A549 (cell line): ENCODE measurements around the gene COPS9.

Source experiments
- BHLHE40 ChIP-seq: IDR thresholded peaks from 2 replicates; pipeline ENCODE4 v1.6.1; 2012; ENCODE audit warnings: low read depth, low read length, inconsistent platforms
- CEBPB ChIP-seq, 2 experiments: fragments of >200 bp in 1 of 2; sonication (Bioruptor Twin) in 1 of 2; formaldehyde crosslinking in 1 of 2; IDR thresholded peaks; 2 replicates each; pipeline ENCODE4 v1.6.1; 2012 to 2016
- CTCF ChIP-seq: fragments of >200 bp; sonication (Bioruptor Twin); formaldehyde crosslinking; IDR thresholded peaks from 3 replicates; pipeline ENCODE4 v1.5.1; 2016
- HDAC2 ChIP-seq: fragments of 200-600 bp; sonication (generic); IDR thresholded peaks from 2 replicates; pipeline ENCODE4 v1.6.1; 2016
- HMGXB4 ChIP-seq: fragments of 250-450 bp; sonication (Bioruptor Pico); IDR thresholded peaks from 2 replicates; pipeline ENCODE4 v1.5.0; 2021; ENCODE audit warnings: mild to moderate bottlenecking, moderate library complexity, borderline replicate concordance
- RAD21 ChIP-seq, 2 experiments: fragments of >200 bp in 1 of 2; sonication (Bioruptor Twin) in 1 of 2; formaldehyde crosslinking in 1 of 2; IDR thresholded peaks in 1 of 2; conservative IDR thresholded peaks in 1 of 2; 2 replicates in 1 of 2; 3 replicates in 1 of 2; pipeline ENCODE4 v1.6.1; 2012 to 2018; ENCODE audit warnings: inconsistent platforms in 1 of 2
- REST ChIP-seq: fragments of 200-600 bp; sonication (generic); IDR thresholded peaks from 2 replicates; pipeline ENCODE4 v1.6.1; 2016; ENCODE audit warnings: antibody characterized with exemption, mild to moderate bottlenecking, moderate library complexity
- SMC3 ChIP-seq: fragments of >200 bp; sonication (Bioruptor Twin); formaldehyde crosslinking; IDR thresholded peaks from 3 replicates; pipeline ENCODE4 v1.6.1; 2018; ENCODE audit warnings: inconsistent platforms
- ZC3H11A ChIP-seq: fragments of 450-650 bp; IDR thresholded peaks from 2 replicates; pipeline ENCODE4 v1.6.1; 2014; ENCODE audit warnings: antibody characterized with exemption, mild to moderate bottlenecking
- ZFP36 ChIP-seq: fragments of 450-650 bp; IDR thresholded peaks from 2 replicates; pipeline ENCODE4 v1.6.1; 2014; ENCODE audit warnings: borderline replicate concordance; ENCODE audit not compliant: partially characterized antibody

- TF ChIP-seq CEBPB (IDR thresholded peaks at IDR 0.05) (no peak), CTCF (no peak), RAD21 (conservative IDR thresholded peaks at IDR 0.05 in 1 of 2, IDR thresholded peaks at IDR 0.05 in 1 of 2) (no peak), HMGXB4 (CRISPR knock-in tag) (no peak), HDAC2 (no peak), ZFP36 (no peak), REST (no peak), ZC3H11A (no peak), SMC3 (no peak), BHLHE40 (no peak)
Measured at GRCh38 chr2:240182001-240182400, 45.9 kb upstream of the COPS9 start.
